Ovary (tissue), 3 donors: ENCODE results near the gene MAST4.

Experiments used
- CTCF ChIP-seq, 3 donors: fragments of 450-650 bp in 2 of 3; fragments of 200-600 bp in 1 of 3; IDR thresholded peaks; one replicate each; pipeline versions ENCODE4 v1.5.1 to v1.8.0; 2016 to 2022; ENCODE audit warnings: antibody characterized with exemption in 3 of 3, mild to moderate bottlenecking in 1 of 3
- POLR2A ChIP-seq: fragments of 450-650 bp; IDR thresholded peaks from one replicate; pipeline ENCODE4 v1.6.1; 2017; ENCODE audit warnings: antibody characterized with exemption, mild to moderate bottlenecking, moderate library complexity
- donor health status: DM: no; HTN: no; CAD: no.

GRCh38 chr5:66904189-66904588 is 308.0 kb downstream of the MAST4 start:
- no peak for TF ChIP-seq CTCF (IDR thresholded peaks at IDR 0.05)
- TF ChIP-seq POLR2A = no peak
